Natural killer cell (primary cell): Measurements from ENCODE around the gene KYNU. TPM values are rescaled to one million over a fixed set of nuclear protein-coding genes. Genes with fewer than 3 reads are reported as not detected.
A peak's percentile ranks its signal among the peaks of the same experiment; 100 is the strongest.

Experiments used
- ATAC-seq, 3 donors: fragments of 150-1000 bp in 2 of 3; fragments of 200-7000 bp in 1 of 3; cut with Tn5 transposase; 1 replicate in 1 of 3; 2 replicates in 2 of 3; pipeline ENCODE4 v1.10.0; 2021; ENCODE audit warnings: mild to moderate bottlenecking in 2 of 3, moderate library complexity in 2 of 3
- DNase-seq, 2 donors: peaks; one replicate each; pipeline versions ENCODE4 v3.0.0 to v3.0.0-alpha.2; 2013 to 2021; ENCODE audit warnings: mixed read lengths in 1 of 2
- H3K27ac ChIP-seq: one replicate; pipeline ENCODE4 v1.5.1; 2013; ENCODE audit warnings: mild to moderate bottlenecking, low read length
- H3K27me3 ChIP-seq: one replicate; pipeline ENCODE4 v1.6.1; 2013; ENCODE audit warnings: low read length; ENCODE audit not compliant: control insufficient read depth, insufficient read depth
- H3K36me3 ChIP-seq: one replicate; pipeline ENCODE4 v1.6.1; 2013; ENCODE audit warnings: low read length; ENCODE audit not compliant: control insufficient read depth, insufficient read depth
- H3K4me1 ChIP-seq: one replicate; pipeline ENCODE4 v1.6.1; 2013; ENCODE audit warnings: low read length; ENCODE audit not compliant: control insufficient read depth, insufficient read depth
- H3K4me3 ChIP-seq: one replicate; pipeline ENCODE4 v1.5.1; 2013; ENCODE audit warnings: low read length
- H3K9me3 ChIP-seq: one replicate; pipeline ENCODE4 v1.6.1; 2013; ENCODE audit warnings: low read length; ENCODE audit not compliant: control insufficient read depth, insufficient read depth
- H3K27ac Mint-ChIP-seq, 2 donors: one replicate each; pipeline ENCODE4 v1.8.0; 2022; ENCODE audit warnings: mild to moderate bottlenecking in 2 of 2, mixed read lengths in 2 of 2, moderate library complexity in 1 of 2
- H3K27me3 Mint-ChIP-seq, 2 donors: one replicate each; pipeline ENCODE4 v1.8.0; 2022; ENCODE audit warnings: low read depth in 2 of 2, mixed read lengths in 2 of 2
- H3K36me3 Mint-ChIP-seq: one replicate; pipeline ENCODE4 v1.8.0; 2022; ENCODE audit warnings: mixed read lengths
- H3K4me1 Mint-ChIP-seq, 2 donors: one replicate each; pipeline ENCODE4 v1.8.0; 2022; ENCODE audit warnings: mixed read lengths in 2 of 2
- H3K4me3 Mint-ChIP-seq: one replicate; pipeline ENCODE4 v1.8.0; 2022; ENCODE audit warnings: mild to moderate bottlenecking, moderate library complexity, mixed read lengths
- H3K9me3 Mint-ChIP-seq, 2 donors: one replicate each; pipeline ENCODE4 v1.8.0; 2022; ENCODE audit warnings: mixed read lengths in 2 of 2
- CTCF ChIP-seq: fragments of 200-600 bp; IDR thresholded peaks from one replicate; pipeline ENCODE4 v1.8.0; 2022; ENCODE audit warnings: antibody characterized with exemption
- WGBS: methylation state at CpG from one replicate; pipeline ENCODE4 v1.1.7; 2013; ENCODE audit warnings: missing lambda C conversion rate; ENCODE audit not compliant: insufficient coverage; 5-methylcytosine and 5-hydroxymethylcytosine counted together
- intact Hi-C: fragments of 100-400 bp; cut with micrococcal nuclease; formaldehyde crosslinking; loops from one replicate; pipeline ENCODE4 v1.14.2; 2022
- total RNA-seq, 4 donors: library from RNA; stranded (reverse); fragments of 120-200 nt in 1 of 4; gene quantifications; one replicate each; pipeline versions ENCODE4 v1.2.3 to v1.2.4, GENCODE V29; 2013 to 2022

The KYNU gene
- total RNA-seq, 3 donors from 2014 or later (not counting 1 experiment from before 2014, with no cell fraction given) = 0.82 to 3.6 (median 3.3) TPM

- no peak overlapping the region for H3K4me3 Mint-ChIP-seq
- no peak overlapping the region for H3K27ac ChIP-seq
- H3K4me1 ChIP-seq = no peaks in the 10 kb centered on the region
- no peaks in the 10 kb centered on the region for H3K36me3 ChIP-seq
- no peak for DNase-seq
- H3K27me3 ChIP-seq = no peaks in the 10 kb centered on the region
- no peak overlapping the region for H3K27ac Mint-ChIP-seq
- WGBS = 82% methylated on average over 1 of the region's 1 CpG
- no peaks in the 10 kb centered on the region for H3K36me3 Mint-ChIP-seq
- no peak for ATAC-seq
- H3K9me3 ChIP-seq = no peaks in the 10 kb centered on the region
- TF ChIP-seq CTCF = no peak
- H3K9me3 Mint-ChIP-seq = no peaks in the 10 kb centered on the region
- intact Hi-C loops = no loop called here
- H3K27me3 Mint-ChIP-seq = no peaks in the 10 kb centered on the region
- no peak overlapping the region for H3K4me3 ChIP-seq
- no peaks in the 10 kb centered on the region for H3K4me1 Mint-ChIP-seq
Measured at GRCh38 chr2:142975239-142975638, 97.8 kb downstream of the KYNU start.

- Histone ChIP-seq H3K4me3 (no peak overlapping the region), H3K9me3 (no peaks in the 10 kb centered on the region), H3K27me3 (no peaks in the 10 kb centered on the region), H3K36me3 (no peaks in the 10 kb centered on the region), H3K27ac (no peak overlapping the region), H3K4me1 (no peaks in the 10 kb centered on the region)
- H3K27me3 Mint-ChIP-seq = no peaks in the 10 kb centered on the region
- no peak for ATAC-seq
- H3K4me3 Mint-ChIP-seq = no peak overlapping the region
- DNase-seq = peak in 1 of 2 donors; percentile 8
- no peak overlapping the region for H3K27ac Mint-ChIP-seq
- H3K4me1 Mint-ChIP-seq = no peaks in the 10 kb centered on the region
- no peaks in the 10 kb centered on the region for H3K36me3 Mint-ChIP-seq
- H3K9me3 Mint-ChIP-seq = no peaks in the 10 kb centered on the region
- TF ChIP-seq CTCF = peak; percentile 60
- intact Hi-C loops = no loop called here
Measured at GRCh38 chr2:142980246-142981068, 103.0 kb downstream of the KYNU start.

- 0% methylated on average over 1 of the region's 1 CpG for WGBS
- peak; percentile 4 for TF ChIP-seq CTCF
- Mint-ChIP-seq H3K27me3 (no peaks in the 10 kb centered on the region), H3K4me1 (no peaks in the 10 kb centered on the region), H3K4me3 (no peak overlapping the region), H3K36me3 (no peaks in the 10 kb centered on the region), H3K27ac (no peak overlapping the region), H3K9me3 (no peaks in the 10 kb centered on the region)
- H3K9me3 ChIP-seq = no peaks in the 10 kb centered on the region
- no peak overlapping the region for H3K4me3 ChIP-seq
- no peak for ATAC-seq
- H3K27ac ChIP-seq = no peak overlapping the region
- no peaks in the 10 kb centered on the region for H3K36me3 ChIP-seq
- no peak for DNase-seq
- no peaks in the 10 kb centered on the region for H3K27me3 ChIP-seq
- H3K4me1 ChIP-seq = no peaks in the 10 kb centered on the region
- intact Hi-C loops = no loop called here
Measured at GRCh38 chr2:142981069-142981378, 103.6 kb downstream of the KYNU start.

GRCh38 chr2:142981756-142982155 lies 104.3 kb downstream of the KYNU start:
- no peak overlapping the region for H3K4me3 ChIP-seq
- Mint-ChIP-seq H3K36me3 (no peaks in the 10 kb centered on the region), H3K27me3 (no peaks in the 10 kb centered on the region), H3K9me3 (no peaks in the 10 kb centered on the region), H3K27ac (no peak overlapping the region), H3K4me1 (no peaks in the 10 kb centered on the region), H3K4me3 (no peak overlapping the region)
- intact Hi-C loops = no loop called here
- 79% methylated on average over 3 of the region's 3 CpGs for WGBS
- no peaks in the 10 kb centered on the region for H3K9me3 ChIP-seq
- no peaks in the 10 kb centered on the region for H3K36me3 ChIP-seq
- no peak for TF ChIP-seq CTCF
- H3K27ac ChIP-seq = no peak overlapping the region
- DNase-seq (no peak), ATAC-seq (no peak)
- H3K4me1 ChIP-seq = no peaks in the 10 kb centered on the region
- H3K27me3 ChIP-seq = no peaks in the 10 kb centered on the region
